Left ventricle myocardium superior (tissue), 1 donor: Measurements from ENCODE around the gene CCDC28B. TPM values are rescaled to one million over a fixed set of nuclear protein-coding genes. Genes with fewer than 3 reads are reported as not detected.

Experiments used
- ATAC-seq: fragments of 200-7000 bp; cut with Tn5 transposase; one replicate; pipeline ENCODE4 v1.9.1; 2020; ENCODE audit warnings: mild to moderate bottlenecking, moderate library complexity
- DNase-seq: peaks from one replicate; pipeline ENCODE4 v3.0.0-alpha.2; 2020
- intact Hi-C: fragments of 100-400 bp; cut with micrococcal nuclease; formaldehyde crosslinking; loops from one replicate; pipeline ENCODE4 v1.11.0; 2022
- total RNA-seq: library from RNA; stranded (reverse); fragmentation: NEBNext Ultra II Directional; extraction: Animal tissue kit (Norgen Biotek cat#: 25700); gene quantifications from one replicate; pipeline ENCODE4 v1.2.1, GENCODE V29; 2021
- donor health status: DM: no; HTN: yes; CAD: no; lungs with severe emphysema.

Gene CCDC28B
- total RNA-seq, 1 donor from 2014 or later: 33.2 TPM

DNA sequence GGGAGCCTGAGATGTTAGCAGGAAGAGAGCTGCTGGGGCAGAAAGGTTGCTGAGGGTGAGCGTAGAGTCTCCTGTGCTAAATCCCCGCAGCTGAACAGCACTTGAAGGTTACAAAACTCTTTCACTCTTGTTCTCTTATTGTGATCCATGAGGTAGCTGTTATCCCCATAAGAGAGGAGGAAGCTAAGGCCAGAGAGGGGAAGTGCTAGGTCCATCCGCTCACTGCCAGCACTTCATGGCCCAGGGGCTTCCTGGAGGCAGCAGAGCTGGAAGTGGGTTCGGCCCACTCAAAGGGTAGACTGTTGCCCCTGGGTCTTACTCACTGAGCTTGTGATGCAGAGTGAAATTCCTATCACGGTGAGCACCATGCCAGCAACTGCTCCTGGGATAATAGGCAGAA is 16.2 kb downstream of the CCDC28B start:
- intact Hi-C loops: no loop called here
- DNase-seq: no peak
- no peak for ATAC-seq

DNA sequence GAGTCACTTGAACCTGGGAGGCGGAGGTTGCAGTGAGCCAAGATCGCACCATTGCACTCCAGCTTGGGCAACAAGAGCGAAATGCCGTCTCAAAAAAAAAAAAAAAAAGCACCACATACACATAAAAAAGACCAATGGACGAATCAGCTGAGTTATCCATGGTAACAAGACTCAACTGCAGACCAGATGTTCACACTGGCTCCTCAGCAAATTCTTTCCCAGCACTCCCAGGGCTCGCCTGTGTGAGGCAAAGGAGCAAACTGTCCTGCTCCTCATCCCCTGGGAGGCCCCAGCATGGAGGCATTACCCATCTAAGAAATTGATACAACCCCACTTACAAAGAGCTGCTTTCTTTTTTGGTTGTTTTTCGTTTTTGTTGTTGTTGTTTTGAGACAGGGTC is 18.6 kb downstream of the CCDC28B start:
- intact Hi-C loops: no loop called here
- no peak for ATAC-seq
- DNase-seq: no peak

DNA sequence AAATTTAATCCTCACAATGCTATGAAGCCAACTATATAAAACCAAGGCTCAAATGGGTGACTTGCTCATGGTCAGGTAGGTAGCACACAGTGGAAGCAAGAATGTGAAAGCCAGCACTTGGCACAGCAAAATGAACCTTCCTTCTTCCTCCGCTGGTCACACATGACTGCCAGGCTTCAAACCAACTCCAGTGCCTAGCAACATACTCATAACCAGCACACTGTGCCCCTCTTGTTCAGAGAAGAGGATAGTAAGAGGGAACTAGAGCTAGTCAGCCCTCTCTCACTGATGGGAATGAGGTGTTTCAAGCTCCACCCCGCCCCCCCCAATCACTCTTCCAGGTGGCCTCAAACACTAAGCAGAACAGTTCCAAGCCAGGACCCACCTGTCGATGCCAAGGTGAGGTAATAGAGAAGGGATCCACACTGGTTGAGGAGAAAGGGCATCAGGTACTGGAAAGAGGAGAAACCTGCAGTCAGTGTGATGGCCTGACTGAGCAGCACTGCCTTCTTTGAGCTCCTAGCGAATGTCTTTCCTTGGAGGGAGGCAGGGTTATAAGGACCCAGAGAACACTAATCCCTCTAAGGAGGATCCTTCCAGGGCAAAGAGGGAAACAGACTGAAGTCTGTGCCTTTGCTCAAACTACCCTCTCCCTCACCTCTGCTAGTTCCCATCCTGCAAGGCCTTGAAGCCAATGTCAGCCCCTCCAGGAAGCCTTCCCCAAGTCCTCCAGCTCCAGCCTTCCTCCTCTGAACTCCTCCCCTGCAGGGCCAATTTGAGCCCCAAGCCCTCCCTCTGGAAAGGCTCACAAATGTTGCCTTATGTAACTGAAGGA is 20.6 kb downstream of the CCDC28B start:
- intact Hi-C loops: no loop called here
- DNase-seq (no peak), ATAC-seq (no peak)

DNA sequence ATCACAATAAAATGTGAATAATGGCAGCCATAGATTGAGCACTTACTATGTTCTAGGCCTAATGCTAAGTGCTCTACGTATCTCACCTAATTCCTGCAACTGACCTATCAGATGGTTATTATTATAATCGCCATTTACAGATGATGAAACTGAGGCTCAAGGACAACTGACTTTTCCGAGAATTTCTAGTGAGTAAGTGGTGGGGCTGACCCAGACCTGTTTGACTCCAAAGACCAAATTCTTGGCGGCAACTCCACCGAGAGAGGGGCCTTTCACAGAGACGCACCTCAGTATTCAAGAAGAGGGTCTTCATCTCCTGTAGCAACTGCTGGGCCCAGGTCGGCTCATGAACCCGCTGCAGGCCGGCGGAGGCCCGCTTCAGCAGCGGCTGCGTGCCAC is 21.2 kb downstream of the CCDC28B start:
- intact Hi-C loops: no loop called here
- DNase-seq (no peak), ATAC-seq (no peak)

DNA sequence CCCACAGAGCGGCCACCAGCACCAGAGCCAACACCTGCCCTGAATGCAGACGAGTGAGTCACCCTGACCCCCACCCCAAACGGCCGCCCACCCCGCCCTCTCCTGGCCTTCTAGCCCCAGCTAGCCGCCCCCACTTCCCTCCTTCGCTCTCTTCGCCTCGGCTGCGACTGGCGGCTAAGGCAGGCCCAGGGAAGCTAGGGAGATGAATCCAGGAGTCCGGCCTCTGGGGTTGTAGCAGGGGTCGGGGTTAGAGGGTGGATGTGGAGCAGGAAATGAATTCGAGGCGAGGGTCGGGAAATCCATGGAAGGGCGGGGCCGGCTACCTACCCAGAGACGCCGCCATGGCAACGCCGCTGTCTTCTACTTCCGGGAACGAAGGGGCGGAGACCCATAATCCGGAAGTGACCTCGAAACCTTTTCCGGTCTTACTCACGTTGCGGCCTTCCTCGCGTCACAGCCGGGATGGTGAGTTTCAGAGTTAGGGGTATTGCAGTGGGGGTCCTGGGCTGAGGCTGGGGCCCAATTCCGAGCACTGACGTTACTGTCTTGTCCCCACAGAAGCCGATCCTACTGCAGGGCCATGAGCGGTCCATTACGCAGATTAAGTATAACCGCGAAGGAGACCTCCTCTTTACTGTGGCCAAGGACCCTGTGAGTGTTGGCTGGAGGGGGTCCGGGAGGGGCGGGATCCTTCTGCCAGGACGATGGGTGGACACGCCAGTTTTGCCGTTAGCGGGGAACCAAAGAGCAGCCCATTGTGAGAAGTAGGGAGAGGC is 21.8 kb downstream of the CCDC28B start, which contains the start of the genes EIF3I and TMEM234:
Gene EIF3I (plus strand): TSS at position 428 of the 776 bp plus-strand sequence. CDS start 35 bp downstream, at position 463.
Gene TMEM234 (minus strand): TSS at position 374 of the 776 bp plus-strand sequence. CDS start 31 bp downstream, at position 343.
- intact Hi-C loops: no loop called here
- peak; percentile 95 for ATAC-seq
- DNase-seq: peak; percentile 94

DNA sequence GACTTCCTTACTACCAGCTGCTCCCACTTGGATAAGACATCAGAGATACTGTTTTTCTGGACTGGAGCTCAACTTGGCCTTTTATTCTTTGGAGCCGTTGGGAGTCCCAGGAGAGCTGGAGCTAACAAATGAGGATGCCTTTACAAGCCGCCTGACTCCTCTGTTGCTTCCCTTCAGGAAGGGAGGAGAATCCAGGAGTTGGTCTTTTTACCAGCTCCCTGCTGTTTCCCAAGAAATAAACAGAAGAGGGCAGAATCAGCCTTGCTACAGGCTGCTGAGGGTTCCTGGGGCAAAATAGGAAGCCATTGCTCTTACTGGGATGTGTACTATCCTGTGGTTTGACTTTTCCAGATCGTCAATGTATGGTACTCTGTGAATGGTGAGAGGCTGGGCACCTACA is 23.3 kb downstream of the CCDC28B start:
- intact Hi-C loops: no loop called here
- DNase-seq (no peak), ATAC-seq (no peak)

DNA sequence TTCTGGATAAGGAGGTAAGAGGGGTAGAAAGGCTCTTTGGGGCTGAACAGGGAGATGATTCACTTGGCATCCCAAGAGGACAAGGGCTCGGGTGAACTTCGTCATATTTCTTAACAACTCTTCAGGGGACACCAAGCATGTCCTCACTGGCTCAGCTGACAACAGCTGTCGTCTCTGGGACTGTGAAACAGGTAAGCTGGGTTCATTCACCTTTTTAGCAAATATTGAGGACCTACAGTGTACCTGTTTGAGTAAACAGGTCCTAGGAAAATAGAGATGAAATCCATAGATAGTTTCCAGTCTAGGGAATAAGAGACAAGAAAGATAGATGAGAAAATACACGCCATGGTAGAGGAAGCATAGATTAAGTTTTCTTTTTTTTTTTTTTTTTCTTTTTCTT is 23.9 kb downstream of the CCDC28B start:
- no peak for ATAC-seq
- no peak for DNase-seq
- intact Hi-C loops: no loop called here

DNA sequence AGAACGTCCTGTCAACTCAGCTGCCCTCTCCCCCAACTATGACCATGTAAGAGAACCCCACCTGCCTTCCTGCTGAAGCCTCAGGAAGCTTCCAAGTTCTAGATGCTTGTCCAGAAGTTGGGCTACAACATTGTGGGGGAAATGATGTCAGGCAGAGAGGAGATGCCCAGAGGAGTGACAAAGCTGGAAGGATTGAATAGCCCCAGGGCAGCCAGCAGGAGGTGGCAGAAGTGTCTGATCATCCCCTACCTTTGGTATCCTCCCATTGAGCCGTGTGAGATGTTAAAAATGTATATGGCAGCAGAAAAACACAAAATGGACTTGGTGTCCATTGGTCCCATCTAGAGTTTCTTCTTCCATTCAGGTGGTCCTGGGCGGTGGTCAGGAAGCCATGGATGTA is 28.4 kb downstream of the CCDC28B start:
- ATAC-seq: no peak
- intact Hi-C loops: no loop called here
- DNase-seq: no peak

DNA sequence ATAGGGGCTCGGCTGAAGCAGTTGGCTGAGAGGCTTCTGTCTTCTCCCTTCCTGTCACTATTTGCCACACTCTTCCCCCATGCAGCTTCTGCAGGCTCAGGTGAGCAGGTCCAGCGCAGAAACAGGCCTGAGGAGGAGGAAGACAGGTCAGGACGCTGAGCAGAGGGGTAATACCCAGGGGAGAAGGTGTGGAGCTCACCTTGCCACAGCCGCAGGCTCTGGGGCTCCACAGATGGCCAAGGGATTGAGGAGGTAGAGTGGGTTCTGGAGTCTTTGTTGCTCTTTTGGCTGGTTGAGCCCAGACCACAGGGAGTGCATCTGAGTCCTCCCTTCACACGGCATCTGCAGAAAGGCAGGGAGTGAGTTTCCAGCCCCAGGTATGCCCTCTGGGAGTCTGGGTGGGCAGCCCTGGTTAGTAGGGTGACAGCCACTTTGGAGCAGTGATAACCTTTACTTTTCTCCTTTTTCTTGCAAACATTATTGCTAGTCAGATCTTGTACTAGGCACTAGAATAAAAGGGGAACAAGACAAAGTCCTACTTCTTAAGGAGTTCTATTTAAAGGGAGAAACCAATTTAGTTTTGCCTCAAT is 31.5 kb downstream of the CCDC28B start:
- DNase-seq (no peak), ATAC-seq (no peak)
- intact Hi-C loops: no loop called here

DNA sequence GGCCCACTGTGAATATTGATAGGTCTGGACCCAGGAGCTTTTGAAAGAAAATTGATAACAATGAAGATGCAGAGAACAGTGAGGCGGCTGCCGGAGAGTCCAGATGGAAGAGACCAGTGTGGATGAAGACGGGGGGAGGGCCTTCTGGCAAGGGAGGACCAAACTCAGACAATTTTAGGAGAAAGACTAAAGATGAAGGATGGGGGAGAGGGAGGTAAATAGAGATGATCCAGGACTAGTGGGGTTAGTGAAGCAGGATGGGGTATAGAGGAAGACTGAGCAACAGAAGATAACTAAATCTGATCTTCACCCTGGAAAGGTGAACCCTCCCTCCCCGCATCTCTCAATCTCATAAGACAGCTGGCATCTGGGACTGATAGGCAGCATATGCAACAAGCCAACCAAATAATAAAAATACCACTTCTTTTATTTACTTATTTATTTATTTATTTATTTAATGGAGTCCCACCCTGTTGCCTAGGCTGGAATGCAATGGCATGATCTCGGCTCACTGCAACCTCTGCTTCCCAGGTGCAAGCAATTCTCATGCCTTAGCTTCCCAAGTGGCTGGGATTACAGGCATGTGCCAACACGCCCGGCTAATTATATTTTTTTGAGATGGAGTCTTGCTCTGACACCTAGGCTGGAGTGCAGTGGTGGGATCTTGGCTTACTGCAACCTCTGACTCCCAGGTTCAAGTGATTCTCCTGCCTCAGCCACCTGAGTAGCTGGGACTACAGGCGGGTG is 32.3 kb downstream of the CCDC28B start:
- no peak for ATAC-seq
- intact Hi-C loops: no loop called here
- DNase-seq: no peak

DNA sequence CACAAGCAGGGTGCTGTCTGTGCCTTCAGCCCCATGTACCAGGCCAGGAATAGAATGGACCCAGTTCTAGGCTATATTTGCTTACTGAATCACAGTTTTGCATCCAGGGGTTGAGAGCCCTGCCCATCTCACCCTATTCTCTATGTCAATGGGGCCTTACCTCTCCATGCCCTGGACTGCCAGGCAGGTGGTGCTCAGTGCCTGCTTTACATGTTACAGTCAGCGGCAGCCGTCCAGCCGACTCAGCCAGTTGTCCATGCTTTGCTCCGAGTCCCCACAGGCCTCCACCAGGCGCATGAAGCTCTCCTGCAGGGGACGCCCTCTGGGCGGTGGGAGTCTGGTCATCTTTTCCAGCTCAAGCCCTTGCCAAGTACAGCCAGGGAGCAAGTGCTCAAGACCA is 34.4 kb downstream of the CCDC28B start:
- DNase-seq (no peak), ATAC-seq (no peak)
- intact Hi-C loops: no loop called here

DNA sequence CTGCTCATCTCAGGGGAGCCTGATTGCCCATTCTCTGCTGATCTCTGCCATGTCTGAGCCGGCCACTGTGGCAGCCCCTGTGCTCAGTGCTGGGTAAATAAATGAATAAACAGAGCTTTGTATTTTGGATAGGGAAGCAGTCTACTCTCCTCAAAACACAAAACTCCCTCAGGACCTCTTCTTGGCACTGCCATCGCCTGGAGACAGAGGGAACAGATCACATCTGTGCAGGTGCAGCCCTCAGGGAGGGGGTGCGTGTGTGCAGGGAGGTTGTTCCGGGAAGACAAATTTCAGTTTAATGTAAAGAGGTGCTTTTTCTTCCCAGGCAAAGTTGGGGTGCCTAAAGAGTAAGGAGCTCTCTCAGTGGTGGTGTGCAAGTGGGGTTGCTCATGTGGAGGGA is 38.9 kb downstream of the CCDC28B start:
- DNase-seq (no peak), ATAC-seq (no peak)
- intact Hi-C loops: no loop called here

DNA sequence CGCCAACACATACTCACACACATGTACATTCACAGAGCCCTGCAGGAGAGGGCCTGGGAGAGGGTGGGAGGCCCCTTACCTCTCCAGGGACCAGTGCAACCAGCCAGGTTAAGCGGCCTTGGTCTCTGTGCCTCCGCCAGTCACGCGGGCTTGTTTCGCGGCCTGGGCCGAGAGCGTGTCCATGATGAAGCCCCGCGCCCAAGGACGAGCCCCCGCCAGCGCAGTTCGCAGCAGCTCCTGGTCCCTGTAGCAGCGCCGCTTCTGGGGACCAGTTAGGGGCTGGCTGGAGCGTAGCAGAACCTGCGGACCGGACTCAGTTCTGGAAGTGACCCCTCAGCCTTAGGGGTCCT is 39.4 kb downstream of the CCDC28B start:
- no peak for ATAC-seq
- DNase-seq: peak; percentile 41
- intact Hi-C loops: no loop called here

DNA sequence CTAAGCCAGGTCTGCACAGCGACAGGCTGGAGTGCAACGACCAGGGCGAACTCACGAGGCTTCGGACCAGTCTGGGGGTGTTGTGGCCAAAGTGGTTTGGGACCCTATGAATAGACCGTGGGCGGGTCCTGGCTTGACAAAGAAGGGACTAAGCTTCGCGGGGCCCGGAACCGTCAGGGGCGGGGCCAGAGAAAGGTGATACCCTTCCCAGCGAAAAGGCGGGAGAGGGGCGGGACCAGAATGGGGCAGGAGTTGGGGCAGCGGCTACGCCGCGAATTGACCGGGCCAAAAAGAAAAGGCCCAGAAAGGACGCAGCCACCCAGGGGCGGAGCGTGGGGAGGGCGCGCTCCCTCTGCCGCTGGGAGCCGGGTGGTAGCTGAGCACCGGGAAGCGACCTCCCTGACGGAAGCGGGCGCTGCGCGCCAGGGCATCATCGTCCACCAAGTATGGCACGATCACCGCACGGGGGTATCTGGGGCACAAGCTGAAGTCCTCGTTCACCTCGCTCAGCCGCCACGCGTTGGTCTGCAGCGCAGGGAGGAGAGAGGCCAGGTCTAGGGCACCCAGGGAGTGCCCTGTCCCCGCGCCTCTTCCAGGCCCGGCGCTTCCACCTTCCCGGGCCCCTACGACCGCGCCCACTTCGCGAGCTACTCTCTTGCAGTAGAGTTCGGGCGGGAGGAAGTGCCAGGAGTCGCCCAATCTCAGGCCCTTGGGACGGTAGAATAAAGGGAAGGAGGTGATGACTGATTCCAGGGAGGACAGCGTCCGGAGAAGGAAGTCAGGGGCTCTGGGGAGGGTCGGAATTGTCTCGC is 40.0 kb downstream of the CCDC28B start:
- intact Hi-C loops: no loop called here

DNA sequence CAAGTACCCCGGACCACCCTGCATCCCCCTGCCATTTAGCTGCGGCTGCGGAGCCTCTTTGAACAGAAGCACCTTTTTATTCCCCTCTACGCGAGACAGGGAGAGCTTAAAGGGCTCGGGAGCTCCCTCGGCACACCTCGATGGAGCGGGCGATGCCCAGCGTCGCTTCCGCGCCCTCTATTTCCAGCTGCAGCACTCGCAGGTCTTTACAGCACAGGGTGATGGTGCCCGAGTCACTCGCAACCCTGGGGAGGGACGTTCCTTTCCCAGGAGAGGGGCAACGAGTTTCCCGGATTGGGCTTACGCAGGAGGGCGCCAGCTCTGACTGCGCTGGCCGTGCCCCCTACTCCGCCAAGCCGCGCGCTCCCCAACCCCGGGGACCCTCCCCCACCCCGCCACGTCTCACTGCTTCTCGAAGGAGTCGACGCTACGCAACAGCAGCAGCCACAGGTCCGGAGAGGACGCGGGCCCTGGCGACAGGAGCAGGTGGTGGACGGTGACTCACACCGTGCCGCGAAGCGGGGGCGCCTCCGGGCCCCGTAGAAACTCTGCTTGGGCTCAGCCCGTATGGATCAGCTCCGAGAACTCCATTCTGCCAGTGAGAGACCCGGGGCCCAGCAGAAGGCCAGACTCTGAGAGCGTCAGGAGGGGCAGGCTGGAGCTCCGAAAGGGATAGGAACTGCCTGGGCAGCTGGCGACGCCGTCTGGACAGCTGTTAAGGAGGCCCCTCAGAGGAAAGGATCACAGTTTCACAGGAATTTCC is 40.8 kb downstream of the CCDC28B start:
- ATAC-seq (peak; percentile 78), DNase-seq (peak; percentile 77)
- intact Hi-C loops: no loop called here

More for the DNA sequence above, 40.0 kb downstream of the CCDC28B start:
- peak; percentile 88 for ATAC-seq
- DNase-seq: peak; percentile 83

DNA sequence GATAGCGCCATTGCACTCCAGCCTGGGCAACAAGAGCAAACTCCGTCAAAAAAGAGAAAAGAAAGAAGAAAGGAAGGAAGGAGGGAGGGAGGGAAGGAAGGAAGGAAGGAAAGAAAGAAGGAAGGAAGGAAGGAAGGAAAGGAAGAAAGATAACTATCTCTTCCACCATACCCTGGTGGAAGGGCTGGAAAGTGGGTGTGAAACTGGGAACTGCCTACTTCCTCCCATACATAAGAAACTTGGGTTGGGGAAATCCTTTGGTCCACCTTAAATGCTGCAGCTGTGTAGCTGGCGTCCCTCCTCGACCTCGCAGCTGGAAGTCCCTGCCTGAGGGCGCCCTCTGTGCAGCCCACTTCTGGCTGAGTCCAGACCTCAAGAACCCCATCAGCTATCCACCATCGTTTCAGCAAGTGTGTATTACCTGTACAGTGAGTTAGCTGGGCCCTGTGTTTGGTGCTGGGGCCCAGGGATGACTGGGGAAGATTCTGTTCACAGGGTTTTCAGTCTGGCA is 42.0 kb downstream of the CCDC28B start:
- ATAC-seq (peak; percentile 32), DNase-seq (peak; percentile 71)
- intact Hi-C loops: no loop called here

DNA sequence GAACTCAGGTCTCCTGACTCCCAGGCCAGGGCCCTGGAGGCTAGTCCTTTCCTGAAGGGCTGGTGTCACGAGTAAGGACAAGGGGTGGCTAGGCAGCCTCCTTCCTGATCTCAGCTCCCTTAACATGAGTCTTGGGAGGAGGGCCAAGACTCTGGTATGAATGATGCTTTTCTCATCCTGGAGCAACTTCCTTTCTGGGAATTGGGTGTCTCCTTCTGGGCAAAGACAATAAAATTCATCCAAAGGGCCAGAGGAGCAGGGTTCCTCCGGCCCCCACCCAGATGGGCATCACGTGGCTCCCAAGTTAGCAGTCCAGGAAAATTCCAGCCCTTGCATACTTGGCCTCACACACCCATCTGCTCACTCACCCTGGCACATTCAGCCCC is 46.5 kb downstream of the CCDC28B start, which contains the start of gene FAM167B:
Gene FAM167B (plus strand): TSS at position 335 of the 386 bp plus-strand sequence. CDS start 200 bp downstream, outside the sequence.
- peak; percentile 62 for ATAC-seq
- intact Hi-C loops: no loop called here
- peak; percentile 58 for DNase-seq
